Activated effector memory CD4-positive, alpha-beta T cell treated with anti-CD3 and anti-CD28 coated beads, Interleukin-2, amount 50 U/mL, for 16 hours (primary cell): ENCODE measurements around the gene NFATC2.

Experiments
- DNase-seq: peaks from one replicate; pipeline ENCODE4 v3.0.0-alpha.2; 2020

NFATC2 gene

DNA sequence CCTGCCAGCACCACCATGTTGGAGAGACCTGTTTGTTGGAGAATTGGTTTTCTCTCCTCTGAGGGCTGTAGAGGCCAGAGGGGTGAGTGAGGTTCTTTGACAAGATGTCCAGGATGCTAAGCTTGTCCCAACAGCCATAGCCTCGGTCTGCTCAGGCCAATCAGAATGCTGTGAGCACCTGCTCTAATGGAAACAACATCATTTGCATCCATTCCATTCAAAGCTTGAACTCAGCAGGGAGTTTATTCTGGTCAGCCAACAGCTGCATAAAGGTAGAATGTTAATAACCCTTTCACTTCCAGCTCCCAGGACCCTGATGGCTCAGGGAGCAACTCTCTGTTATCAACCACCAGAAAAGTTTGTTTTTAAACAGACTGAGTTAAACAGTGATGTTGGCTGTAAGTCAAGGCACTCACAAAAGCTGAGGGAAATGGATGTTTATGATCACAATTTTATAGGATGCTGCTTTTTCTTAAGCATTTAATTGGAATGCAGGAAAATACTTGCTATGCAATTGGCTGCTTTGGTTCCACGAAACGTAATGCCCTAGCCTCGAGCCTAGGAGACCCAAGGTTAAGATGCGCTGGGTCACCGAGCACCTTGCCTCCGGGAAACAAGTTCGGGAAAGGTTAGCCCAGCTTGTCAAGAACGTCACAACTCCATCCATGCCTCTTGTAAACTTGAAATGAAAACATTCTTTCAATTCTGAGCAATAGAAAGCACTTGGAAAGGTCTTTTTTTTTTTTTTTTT, 155.2 kb downstream of the NFATC2 start:
- peak; percentile 46 for DNase-seq

DNA sequence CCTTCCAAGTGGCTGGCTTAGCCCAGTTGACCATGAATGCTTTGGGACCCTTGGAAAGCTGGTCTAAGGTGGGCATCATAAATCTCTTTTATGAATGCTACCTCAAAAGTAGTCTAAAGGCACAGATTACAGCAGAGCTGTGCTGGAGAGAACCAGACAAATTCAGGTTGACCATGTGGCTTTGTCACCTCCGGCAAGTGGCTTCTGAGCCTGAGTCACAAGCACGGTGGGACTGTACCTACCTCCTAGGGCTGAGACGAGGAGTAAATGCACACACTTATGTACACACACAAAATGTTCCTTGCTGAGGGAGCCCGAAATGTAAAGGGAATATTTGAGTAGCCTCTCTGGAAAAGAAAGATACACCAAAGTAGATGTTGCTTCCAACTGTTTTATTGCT, 155.9 kb downstream of the NFATC2 start:
- peak; percentile 71 for DNase-seq

DNA sequence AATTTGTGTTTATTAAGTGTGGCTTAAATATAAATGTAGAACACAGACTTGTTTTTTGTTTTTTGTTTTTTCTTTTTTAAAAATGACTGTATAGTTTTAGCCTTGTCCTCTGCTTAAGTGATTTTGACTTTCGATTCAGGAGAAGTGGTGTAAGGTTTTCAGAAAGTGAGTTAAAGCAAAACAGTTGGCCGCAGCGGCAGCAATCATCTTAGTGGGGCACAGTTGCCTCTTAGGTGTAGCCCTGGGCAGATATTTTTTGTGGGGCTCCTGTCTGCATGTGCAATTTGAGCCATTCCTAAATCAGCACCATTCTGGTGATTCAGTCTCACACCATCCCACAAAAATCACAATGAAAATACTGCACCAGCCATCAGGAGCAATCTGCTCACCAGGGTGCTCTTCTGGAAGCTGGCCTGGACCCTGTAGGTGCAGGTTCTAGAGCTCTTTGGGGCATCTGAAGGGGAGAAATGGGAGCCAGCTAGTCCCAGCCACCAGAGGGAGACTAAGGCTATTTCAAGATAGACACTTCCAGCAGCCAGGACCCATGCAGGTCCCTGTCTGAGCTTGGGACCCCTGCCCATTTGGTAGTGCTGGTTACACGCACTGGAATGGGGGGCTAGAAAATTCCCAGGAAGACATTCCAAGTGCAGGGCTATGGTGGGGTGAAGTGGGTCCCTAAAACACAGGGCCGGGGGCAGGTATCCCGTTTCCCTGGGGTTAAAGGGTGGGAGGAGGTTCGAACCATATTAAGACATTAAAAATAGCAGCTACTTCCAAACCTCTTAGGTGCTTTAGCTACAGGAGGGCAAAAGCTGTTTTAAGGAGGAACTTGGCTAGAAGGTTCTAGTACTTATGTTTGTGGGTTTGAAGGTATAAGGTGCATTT, 156.6 kb downstream of the NFATC2 start:
- peak; percentile 70 for DNase-seq

DNA sequence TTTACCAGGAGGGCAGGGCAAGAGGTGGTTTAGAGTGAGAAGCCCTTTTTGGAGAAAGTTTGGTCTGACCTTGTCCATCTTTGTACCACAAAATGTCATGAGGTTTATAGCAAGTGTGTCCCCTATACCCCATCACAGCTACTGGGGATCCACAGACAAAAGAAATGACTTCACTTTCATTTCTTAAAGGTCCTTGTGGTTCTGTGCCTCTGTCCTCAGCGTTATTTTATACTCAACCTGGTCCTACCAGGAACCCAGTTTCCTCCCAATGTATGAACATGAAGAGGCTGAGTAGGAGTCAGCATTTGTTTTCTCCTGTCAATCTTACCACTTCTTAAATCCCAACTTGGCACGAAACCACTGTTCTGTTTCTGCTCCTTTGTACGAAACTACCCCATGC, 157.6 kb downstream of the NFATC2 start:
- DNase-seq: no peak

DNA sequence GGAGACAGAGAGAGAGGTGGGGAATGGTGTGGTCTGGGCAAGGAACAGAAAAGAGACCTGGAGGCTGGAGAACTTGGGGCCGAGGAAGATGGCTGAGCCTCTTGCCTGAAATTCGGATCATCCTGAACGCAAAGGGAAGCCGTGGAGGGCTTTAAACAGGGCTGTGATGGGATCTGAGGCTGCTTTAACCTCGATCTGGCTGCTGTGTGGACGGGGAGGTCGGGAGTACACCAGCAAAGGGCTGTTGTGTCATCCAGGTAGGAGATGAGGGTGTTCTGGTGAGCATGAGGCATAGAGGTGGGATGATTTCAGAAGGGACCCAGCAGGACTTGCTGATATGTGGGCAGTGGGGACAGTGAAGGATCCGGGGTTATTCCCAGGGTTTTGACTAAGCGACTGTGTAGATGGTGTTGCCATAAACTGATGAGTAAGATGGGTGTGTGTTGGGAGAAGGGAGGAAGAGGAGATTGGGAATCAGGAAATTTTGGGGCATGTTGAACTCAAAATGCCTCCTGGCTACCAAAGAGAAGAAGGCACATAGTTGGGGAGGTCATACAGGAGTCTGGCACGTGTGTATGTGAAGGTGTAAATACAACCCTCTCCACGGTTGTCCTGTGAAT, 158.5 kb downstream of the NFATC2 start:
- DNase-seq: peak; percentile 37

DNA sequence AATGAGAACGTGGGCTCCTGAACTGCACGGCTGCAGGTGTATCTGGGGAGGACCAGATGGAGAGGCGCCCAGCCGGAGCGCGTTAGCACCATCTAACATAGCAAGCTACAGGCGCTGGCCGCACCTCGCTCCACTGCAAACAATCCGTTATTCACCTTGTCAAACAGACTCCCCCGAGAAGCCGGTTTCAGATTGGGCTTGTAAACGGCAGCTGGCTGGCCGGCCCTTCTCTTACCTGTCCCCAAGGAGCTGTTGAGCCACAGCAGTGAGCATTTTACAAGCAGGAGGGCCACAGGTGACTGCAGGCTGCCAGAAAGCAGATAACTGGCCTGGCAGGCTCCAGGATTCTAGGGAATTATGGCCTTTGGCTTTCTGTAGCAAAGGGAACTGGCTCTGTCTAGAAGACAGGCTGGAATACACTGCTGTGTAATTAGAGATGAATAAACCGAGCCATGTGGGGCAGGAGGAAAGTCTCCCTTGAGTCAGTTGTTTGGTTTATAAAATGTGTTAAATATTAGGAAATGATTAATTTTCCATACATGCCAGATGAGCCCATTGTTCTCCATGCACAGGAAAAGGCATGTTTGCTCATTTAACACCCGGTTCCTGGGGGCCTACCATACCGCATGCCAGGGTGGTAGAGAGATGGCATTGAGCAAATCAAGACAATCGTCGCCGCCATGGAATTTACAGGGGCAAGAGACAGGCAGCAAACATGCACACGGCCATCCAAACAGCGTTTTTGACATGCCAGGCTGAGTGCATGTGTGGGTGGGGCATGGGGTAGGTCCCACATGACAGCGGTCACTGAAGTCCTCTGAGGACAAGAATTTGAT, 159.3 kb downstream of the NFATC2 start:
- peak; percentile 37 for DNase-seq

DNA sequence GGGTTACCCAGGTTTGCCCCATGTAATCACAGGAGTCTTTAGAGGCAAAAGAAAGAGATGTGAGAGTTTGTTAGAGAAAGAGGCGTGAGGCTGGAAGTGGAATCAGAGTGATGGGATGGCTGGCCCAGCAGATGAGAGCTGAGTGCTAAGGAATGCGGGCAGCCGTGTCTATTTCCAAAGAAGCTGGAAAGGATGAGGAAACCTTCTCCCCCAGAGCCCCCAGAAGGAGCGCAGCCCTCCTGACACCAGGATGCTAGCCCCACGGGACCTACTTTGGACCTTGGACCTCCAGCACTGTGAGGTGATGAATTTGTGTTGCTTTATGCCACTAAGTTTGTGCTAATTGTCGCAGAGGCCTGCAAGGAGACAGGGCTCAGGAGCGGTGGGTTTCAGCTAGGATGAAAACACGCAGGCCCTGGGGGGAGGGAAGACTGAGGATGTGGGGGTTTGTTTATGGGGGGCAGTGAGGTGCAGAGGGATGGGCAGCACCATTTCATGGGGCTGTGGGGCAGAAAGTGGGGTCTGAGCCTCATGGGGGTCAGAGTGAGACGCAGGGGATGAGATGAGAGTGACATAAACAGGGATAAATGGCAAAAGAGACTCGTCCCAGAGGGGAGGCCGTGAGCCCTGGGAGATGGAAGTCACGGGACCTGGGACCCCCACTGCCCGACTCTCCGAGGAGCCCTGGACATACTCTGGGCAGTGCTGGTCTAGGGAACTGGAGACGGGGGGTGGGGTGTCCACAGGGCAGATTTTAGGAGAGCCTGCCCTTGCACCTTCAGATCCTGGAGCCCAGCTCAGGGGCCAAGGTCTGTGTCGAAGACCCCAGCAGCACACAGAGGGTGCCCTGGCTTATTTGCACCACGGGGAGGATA, 160.2 kb downstream of the NFATC2 start:
- DNase-seq: peak; percentile 31

DNA sequence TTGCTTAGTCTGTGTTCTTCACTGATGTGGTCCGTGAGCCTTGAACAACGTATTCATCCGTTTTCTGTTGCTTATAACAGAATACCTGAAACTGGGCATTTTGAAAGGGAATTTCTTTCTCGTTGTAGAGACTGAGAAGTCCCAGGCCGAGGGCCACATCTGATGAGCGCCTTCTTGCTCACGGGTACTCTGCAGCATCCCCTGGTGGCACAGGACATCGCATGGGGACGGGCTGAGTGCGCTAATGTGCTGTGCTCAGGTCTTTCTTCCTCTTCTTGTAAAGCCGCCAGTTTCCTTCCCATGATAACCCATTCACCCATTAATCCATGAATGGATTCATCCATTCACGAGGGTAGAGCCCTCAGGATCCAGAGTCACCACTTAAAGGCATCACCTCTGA, 161.0 kb downstream of the NFATC2 start:
- no peak for DNase-seq

DNA sequence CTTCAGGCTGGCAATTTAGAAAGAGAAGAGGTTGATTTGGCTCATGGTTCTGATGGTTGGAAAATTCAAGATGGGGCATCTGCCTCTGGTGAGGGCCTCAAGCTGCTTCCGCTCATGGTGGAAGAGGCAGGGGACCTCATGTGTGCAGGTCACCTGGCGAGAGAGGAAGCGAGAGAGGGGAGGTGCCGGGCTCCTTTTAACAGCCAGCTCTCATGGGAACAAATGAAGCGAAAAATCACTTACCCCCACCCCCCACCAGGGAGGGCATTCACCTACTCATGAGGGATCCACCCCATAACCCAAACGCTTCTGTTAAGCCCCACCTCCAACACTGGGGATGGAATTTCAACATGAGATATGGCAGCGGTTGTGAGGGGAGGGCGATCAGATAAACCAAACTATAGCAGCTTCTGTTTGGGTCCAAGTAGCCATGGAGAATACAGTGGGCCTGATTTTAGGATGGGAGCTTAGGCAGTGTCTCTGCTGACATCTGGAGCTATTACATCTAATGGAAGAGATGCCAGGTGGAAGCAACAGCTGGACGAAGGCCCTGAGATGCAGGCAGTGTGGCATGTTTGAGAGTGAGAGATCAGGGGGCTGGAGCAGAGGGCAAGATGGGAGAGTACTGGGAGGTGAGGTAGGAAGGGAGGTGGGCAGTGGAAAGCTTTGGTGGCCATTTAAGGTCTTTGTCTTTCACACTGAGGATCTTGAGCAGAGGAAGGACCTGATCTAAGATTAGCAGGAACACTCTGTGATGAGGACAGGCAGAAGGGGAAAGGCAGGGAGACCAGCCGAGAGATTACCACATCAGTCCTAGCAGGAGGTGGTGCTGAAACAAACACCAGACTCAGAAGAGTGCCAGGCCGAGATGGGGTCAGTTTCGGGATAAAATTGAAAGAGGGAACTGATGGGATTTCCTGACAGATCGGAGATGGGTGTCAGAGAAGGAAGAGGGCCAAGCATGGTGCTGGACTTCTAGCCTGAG, 161.8 kb downstream of the NFATC2 start:
- DNase-seq: no peak

DNA sequence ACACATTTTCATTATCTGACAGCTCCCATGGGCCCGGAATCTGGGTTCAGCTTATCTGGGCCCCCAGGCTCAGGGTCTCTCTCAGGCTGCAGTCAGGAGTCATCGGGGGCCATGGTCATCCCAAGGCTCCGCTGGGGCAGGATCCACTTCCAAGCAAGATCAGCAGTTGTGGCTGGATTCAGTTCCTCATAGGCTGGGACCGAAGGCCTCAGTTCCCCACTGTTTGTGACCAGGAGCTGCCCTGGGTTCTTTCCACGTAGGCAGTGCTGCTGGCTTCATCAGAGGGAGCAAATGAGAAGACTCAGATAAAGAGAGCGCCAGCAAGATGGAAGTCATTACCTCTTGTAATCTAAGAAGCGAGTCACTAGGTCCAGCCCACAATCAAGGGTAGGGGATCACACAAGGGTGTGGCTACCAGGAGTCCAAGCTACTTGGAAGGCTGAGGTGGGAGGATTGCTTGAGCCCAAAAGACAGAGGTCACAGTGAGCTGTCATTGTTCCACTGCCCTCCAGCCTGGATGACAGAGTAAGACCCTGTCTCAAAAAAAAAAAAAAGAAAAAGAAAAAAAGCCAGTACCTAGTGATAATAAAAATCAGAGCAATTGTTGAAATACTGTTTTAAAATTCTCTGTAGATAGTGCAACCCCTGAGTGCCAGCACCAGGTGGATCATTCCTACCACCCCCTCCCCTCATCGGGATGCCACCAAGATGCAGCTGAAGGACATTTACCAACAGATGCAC, 162.7 kb downstream of the NFATC2 start:
- no peak for DNase-seq

DNA sequence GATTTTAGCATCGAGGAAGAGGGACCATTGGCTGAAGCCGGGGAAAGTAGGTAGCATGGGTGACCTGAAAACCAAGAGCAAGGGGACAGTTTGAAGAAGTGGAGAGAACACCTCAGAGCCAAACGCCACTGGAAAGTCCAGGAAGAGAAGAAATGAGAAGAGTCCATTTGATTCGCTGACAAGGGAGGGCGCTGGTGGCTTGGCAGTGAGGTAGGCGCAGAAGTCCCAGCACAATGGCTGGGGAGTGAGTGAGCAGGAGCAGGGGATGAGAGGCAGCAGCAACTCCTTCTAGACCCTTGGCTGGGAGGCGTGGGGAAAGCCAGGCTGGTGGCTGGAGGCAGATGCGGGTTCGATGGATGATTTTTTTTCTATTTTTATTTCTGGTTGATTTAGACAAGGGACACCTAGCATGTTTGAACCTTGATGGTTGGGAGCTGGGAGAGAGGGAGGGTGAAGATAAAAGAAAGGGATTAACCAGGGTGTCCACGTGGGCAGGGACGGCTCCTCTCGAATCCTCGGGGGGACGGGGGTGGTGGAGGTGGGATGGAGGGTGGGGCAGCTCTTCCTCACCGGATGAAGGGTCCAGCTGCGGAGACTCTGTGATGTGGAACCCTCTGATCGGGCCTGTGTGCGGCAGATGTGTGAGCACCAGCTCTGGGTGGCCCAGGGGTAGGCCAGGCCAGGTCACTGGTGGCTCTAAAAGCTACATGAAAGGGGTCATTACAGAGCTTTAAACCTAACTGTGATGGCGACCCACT, 164.2 kb downstream of the NFATC2 start:
- DNase-seq: no peak

DNA sequence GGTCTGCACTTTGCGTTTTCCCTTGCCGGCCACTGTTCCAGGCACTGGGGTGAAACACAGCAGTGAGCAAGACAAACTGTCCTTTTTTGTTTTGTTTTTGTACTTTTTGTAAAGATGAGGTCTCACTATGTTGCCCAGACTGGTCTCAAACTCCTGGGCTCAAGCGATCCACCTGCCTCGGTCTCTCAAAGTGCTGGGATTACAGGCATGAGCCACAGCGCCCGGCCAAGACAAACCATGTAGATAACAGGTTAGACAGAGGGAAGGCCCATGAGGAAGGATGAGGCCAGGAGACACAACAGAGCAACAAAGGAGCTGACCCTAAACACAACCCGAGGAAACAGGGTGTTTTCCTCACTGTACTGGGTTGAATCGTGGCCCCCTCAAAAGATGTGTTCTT, 165.4 kb downstream of the NFATC2 start:
- no peak for DNase-seq

DNA sequence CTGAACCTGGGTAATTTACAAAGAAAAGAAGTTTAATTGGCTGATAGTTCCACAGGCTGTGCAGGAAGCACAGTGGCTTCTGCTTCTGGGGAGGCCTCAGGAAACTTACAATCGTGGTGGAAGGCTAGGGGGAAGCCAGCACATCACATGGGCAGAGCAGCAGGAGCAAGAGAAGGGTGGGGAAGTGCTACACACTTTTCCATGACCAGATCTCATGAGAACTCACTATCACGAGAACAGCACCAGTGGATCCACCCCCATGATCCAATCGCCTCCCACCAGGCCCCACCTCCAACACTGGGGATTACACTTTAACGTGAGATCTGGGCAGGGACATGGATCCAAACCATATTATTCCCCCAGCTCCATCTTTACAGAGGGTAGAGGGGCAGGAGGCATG, 166.4 kb downstream of the NFATC2 start:
- DNase-seq: no peak

DNA sequence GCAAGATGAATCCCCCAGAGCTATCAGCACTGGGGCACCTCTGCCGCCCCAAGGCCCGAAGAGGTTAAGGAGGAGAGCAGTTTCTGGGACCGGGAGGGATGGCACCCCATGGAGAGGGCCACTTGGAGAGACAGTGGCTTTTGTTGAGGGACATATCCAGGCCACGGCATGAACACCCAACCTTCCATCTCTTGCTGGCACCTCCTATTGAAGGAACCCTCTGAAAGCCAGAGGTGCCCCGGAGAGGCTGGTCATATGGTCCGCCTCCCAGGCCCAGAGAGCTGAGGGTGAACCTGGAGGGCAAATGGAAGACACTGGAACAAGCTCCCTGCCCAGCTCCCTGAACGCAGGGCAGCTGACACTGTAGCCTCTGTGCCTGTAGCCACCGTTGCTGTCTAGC, 167.0 kb downstream of the NFATC2 start:
- DNase-seq: no peak

DNA sequence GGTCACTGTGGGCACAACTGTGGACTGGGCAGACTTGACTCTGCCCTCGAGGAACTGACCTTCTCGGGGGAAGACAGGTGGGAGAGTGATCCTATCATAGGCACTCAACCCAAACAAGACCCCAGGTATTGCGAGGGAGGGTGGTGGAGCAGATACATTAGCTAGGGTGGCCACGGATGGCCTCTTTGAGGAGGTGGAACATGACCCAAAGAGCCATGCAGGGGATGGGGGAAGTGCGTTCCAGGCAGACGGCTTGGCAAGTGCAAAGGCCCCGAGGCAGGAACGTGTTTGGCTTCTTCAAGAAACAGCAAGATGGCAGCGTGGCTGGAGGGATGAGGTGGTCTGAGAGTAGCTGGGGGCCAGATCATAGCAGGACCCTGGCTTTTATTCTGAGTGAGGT, 167.6 kb downstream of the NFATC2 start:
- no peak for DNase-seq

DNA sequence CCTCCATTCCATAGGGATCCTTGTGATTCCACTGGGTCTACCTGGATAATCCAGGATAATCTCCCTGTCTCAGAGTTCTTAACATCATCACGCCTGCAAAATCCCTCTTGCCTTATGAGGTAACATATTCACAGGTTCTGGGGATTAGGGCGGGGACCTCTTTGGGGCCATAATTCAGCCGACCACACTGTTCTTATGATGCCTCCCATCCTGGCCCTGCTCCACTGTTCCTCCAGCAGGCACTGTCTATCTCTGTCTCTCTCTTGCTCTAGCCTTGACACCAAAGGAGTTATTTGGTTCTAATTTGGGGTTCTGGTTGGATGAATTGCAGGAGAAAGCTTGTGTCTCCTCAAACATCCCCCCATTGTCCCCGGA, 168.1 kb downstream of the NFATC2 start:
- DNase-seq: no peak

DNA sequence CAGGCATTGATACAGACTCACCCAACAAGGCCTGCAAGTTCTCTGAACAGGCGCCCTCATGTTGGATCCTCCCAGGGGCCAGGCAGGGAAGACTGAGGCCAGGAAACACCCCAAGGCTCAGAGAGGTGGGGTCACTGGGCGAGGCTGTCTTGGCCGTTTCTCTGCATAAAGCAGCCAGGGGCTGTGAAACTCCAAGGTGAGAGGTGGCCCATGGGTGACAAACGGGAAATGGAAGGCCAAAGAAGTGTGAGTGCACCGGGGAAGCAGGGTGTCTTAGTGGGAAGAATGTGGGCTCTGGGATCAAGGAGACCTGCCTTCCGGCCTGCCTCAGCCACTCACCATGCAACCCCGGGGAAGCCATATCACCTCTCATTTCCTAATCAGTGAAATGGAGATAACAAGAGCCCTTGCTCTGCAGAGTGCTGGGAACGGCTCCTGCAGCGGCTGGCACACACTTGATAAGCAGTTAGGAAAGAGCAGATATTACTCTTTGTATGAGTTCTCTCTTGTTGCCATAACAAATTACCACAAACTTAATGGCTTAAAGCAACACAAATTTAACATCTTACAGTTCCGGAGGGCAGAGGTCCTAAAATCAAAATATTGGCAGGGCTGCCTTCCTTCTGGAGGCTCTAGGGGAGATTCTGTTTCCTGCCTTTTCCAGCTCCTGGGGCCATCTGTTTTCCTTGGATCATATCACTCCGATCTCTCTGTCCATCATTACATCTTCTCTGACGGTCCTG, 168.6 kb downstream of the NFATC2 start:
- no peak for DNase-seq

DNA sequence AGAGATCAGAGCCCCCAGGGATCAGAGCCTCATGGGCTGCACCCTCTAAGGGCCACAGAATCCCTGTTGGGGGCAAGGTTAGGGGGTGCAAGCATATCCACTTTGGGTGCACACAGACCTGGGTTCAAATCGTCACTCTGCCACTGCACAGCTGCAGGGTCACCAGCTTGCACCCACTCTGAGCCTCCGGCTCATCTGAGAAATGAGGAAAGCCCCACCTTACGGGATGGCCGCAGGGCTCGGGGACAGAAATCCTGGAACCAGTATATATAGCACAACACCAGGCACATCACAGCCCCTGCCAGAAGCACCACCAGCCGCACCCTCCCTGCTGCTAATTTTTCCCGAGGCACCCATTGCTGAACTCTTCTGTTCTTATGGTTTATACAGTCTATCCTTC, 169.6 kb downstream of the NFATC2 start:
- DNase-seq: no peak
